NT2/D1 (cell line): Measurements from ENCODE around the gene FHAD1.

ENCODE experiments used
- SUZ12 ChIP-seq: IDR thresholded peaks from 2 replicates; pipeline ENCODE4 v1.6.1; 2011; ENCODE audit not compliant: insufficient read length, insufficient read depth; ENCODE audit errors: extremely low read depth
- ZNF274 ChIP-seq: IDR thresholded peaks from 2 replicates; pipeline ENCODE4 v1.6.1; 2011; ENCODE audit warnings: mild to moderate bottlenecking, low read depth, low read length

GRCh38 chr1:15347182-15347581 lies 100.2 kb downstream of the FHAD1 start:
- TF ChIP-seq ZNF274 (no peak), SUZ12 (no peak)
